H1 (cell line): ENCODE data around the gene FHIT. TPM values are rescaled to one million over a fixed set of nuclear protein-coding genes. Genes with fewer than 3 reads are reported as not detected.

Experiments used
- CTCF ChIA-PET: fragments of 300-600 bp; sonication (Branson Sonifier 250); formaldehyde crosslinking; loops from one replicate; lab custom pipeline; 2021; ENCODE audit not compliant: partially characterized antibody; lab: Charles Lee
- POLR2A ChIA-PET: fragments of 300-600 bp; sonication (Branson Sonifier 250); formaldehyde crosslinking; loops from one replicate; lab custom pipeline; 2021; ENCODE audit warnings: inconsistent platforms; ENCODE audit not compliant: partially characterized antibody; lab: Charles Lee
- DNase-seq, 2 experiments: peaks; one replicate each; pipeline versions ENCODE4 v3.0.0 to v3.0.0-alpha.2; 2010 to 2022; ENCODE audit warnings: low spot score in 2 of 2, low read depth in 1 of 2, mixed read lengths in 1 of 2
- FAIRE-seq: peaks from 2 replicates; lab custom pipeline; 2011; peaks lifted over from hg19 to GRCh38; lab: Jason Lieb, UNC
- H2AFZ ChIP-seq: 2 replicates; pipeline ENCODE4 v1.8.1; 2012; ENCODE audit warnings: low read length, inconsistent platforms
- H2AK5ac ChIP-seq: 2 replicates; pipeline ENCODE4 v1.6.1; 2013; ENCODE audit warnings: low read depth, low read length
- H2BK120ac ChIP-seq: replicated peaks from 2 replicates; pipeline ENCODE3; 2013; ENCODE audit warnings: low read depth, low read length, inconsistent platforms
- H2BK12ac ChIP-seq: 2 replicates; pipeline ENCODE4 v1.6.1; 2013; ENCODE audit warnings: low read depth, low read length
- H2BK15ac ChIP-seq: 2 replicates; pipeline ENCODE4 v1.6.1; 2013; ENCODE audit warnings: low read length
- H2BK20ac ChIP-seq: 2 replicates; pipeline ENCODE4 v1.6.1; 2013; ENCODE audit warnings: low read length
- H2BK5ac ChIP-seq: 2 replicates; pipeline ENCODE4 v1.6.1; 2013; ENCODE audit warnings: low read depth, low read length
- H3K14ac ChIP-seq: 2 replicates; pipeline ENCODE4 v1.6.1; 2013; ENCODE audit warnings: inconsistent platforms; ENCODE audit not compliant: insufficient read length
- H3K18ac ChIP-seq: 2 replicates; pipeline ENCODE4 v1.6.1; 2013; ENCODE audit warnings: low read length; ENCODE audit errors: extremely low read depth
- H3K23ac ChIP-seq: 2 replicates; pipeline ENCODE4 v1.6.1; 2013; ENCODE audit warnings: inconsistent platforms; ENCODE audit not compliant: insufficient read length
- H3K23me2 ChIP-seq: 2 replicates; pipeline ENCODE4 v1.6.1; 2013; ENCODE audit warnings: low read depth, low read length
- H3K27ac ChIP-seq: 2 replicates; pipeline ENCODE4 v1.6.1; 2011; ENCODE audit warnings: low read depth, low read length, inconsistent platforms
- H3K27me3 ChIP-seq, 4 experiments: replicated peaks in 1 of 4; 1 replicate in 1 of 4; 2 replicates in 3 of 4; pipeline versions ENCODE4 v1.6.1 to v1.8.1; 2011 to 2013; ENCODE audit warnings: low read length in 3 of 4, mild to moderate bottlenecking in 3 of 4, inconsistent platforms in 2 of 4, mixed read lengths in 2 of 4, moderate library complexity in 1 of 4; ENCODE audit not compliant: control insufficient read depth in 3 of 4, insufficient read depth in 3 of 4; ENCODE audit errors: extremely low read depth in 1 of 4
- H3K36me3 ChIP-seq, 4 experiments: 2 replicates each; pipeline versions ENCODE4 v1.6.1 to v1.8.1; 2011 to 2013; ENCODE audit warnings: mild to moderate bottlenecking in 4 of 4, low read length in 3 of 4, moderate library complexity in 2 of 4, control low read depth in 1 of 4, inconsistent platforms in 1 of 4; ENCODE audit not compliant: insufficient read depth in 4 of 4, control insufficient read depth in 2 of 4
- H3K4ac ChIP-seq: replicated peaks from 2 replicates; pipeline ENCODE3; 2013; ENCODE audit warnings: low read length, low read depth, mixed read lengths, inconsistent platforms; ENCODE audit not compliant: insufficient read length
- H3K4me1 ChIP-seq, 4 experiments: replicated peaks in 1 of 4; 1 replicate in 1 of 4; 2 replicates in 3 of 4; pipeline versions ENCODE4 v1.6.1 to v1.8.1; 2011 to 2013; ENCODE audit warnings: low read length in 3 of 4, inconsistent platforms in 2 of 4, mixed read lengths in 1 of 4; ENCODE audit not compliant: insufficient read depth in 4 of 4, control insufficient read depth in 3 of 4
- H3K4me2 ChIP-seq, 2 experiments: 2 replicates each; pipeline versions ENCODE4 v1.6.1 to v1.8.1; 2011 to 2013; ENCODE audit warnings: low read depth in 2 of 2, low read length in 2 of 2, control low read depth in 1 of 2, inconsistent platforms in 1 of 2, mild to moderate bottlenecking in 1 of 2; ENCODE audit not compliant: insufficient read depth in 1 of 2
- H3K4me3 ChIP-seq, 4 experiments: fragments of 200-600, 300-600 bp in 1 of 4; sonication (generic), shearing (Covaris generic), sonication (Bioruptor Twin) in 1 of 4; 2 replicates each; pipeline versions ENCODE4 v1.5.1 to v1.8.1; 2011 to 2016; ENCODE audit warnings: low read length in 4 of 4, low read depth in 3 of 4, control low read depth in 2 of 4, inconsistent platforms in 2 of 4, mild to moderate bottlenecking in 2 of 4, mixed read lengths in 1 of 4, moderate library complexity in 1 of 4; ENCODE audit not compliant: insufficient read depth in 2 of 4; ENCODE audit errors: extremely low read depth in 1 of 4
- H3K56ac ChIP-seq: replicated peaks from 2 replicates; pipeline ENCODE3; 2013; ENCODE audit warnings: low read depth, mild to moderate bottlenecking, mixed read lengths, low read length, inconsistent platforms; ENCODE audit not compliant: insufficient read length
- H3K79me1 ChIP-seq: 2 replicates; pipeline ENCODE4 v1.6.1; 2013; ENCODE audit warnings: low read depth, low read length, control low read depth
- H3K79me2 ChIP-seq, 2 experiments: 2 replicates each; pipeline versions ENCODE4 v1.6.1 to v1.8.1; 2012 to 2013; ENCODE audit warnings: low read length in 2 of 2, mild to moderate bottlenecking in 2 of 2, inconsistent platforms in 1 of 2; ENCODE audit not compliant: insufficient read depth in 2 of 2, control insufficient read depth in 1 of 2
- H3K9ac ChIP-seq, 4 experiments: replicated peaks in 1 of 4; 1 replicate in 1 of 4; 2 replicates in 3 of 4; pipeline versions ENCODE4 v1.6.1 to v1.8.1; 2011 to 2013; ENCODE audit warnings: low read depth in 3 of 4, low read length in 3 of 4, control low read depth in 2 of 4, mild to moderate bottlenecking in 2 of 4, moderate library complexity in 2 of 4, inconsistent platforms in 1 of 4; ENCODE audit errors: extremely low read depth in 1 of 4
- H3K9me3 ChIP-seq, 2 experiments: 2 replicates each; pipeline versions ENCODE4 v1.6.1 to v1.8.1; 2012 to 2013; ENCODE audit warnings: mild to moderate bottlenecking in 2 of 2, moderate library complexity in 2 of 2, control low read depth in 1 of 2, inconsistent platforms in 1 of 2, low read depth in 1 of 2, low read length in 1 of 2, mixed read lengths in 1 of 2; ENCODE audit not compliant: insufficient read depth in 2 of 2
- H4K20me1 ChIP-seq, 2 experiments: replicated peaks in 1 of 2; 2 replicates each; pipeline versions ENCODE3 to v1.8.1; 2011 to 2013; ENCODE audit warnings: inconsistent platforms in 2 of 2, low read length in 2 of 2, mild to moderate bottlenecking in 1 of 2; ENCODE audit not compliant: insufficient read depth in 2 of 2, control insufficient read depth in 1 of 2
- H4K5ac ChIP-seq: 2 replicates; pipeline ENCODE4 v1.6.1; 2013; ENCODE audit warnings: low read length, low read depth, mixed read lengths, inconsistent platforms; ENCODE audit not compliant: insufficient read length
- H4K8ac ChIP-seq: 2 replicates; pipeline ENCODE4 v1.8.0; 2013; ENCODE audit warnings: mild to moderate bottlenecking, moderate library complexity, low read length, inconsistent platforms; ENCODE audit not compliant: insufficient read depth; ENCODE audit errors: extremely low read depth
- H4K91ac ChIP-seq: replicated peaks from 2 replicates; pipeline ENCODE3; 2013; ENCODE audit warnings: low read length, mixed read lengths, inconsistent platforms; ENCODE audit not compliant: insufficient read length
- CTBP2 ChIP-seq: IDR thresholded peaks from 2 replicates; pipeline ENCODE4 v1.7.0; 2011; ENCODE audit warnings: borderline replicate concordance, mild to moderate bottlenecking, moderate library complexity, mixed read lengths, low read length; ENCODE audit not compliant: insufficient read depth, insufficient read length
- FOSL1 ChIP-seq: IDR thresholded peaks from 2 replicates; pipeline ENCODE4 v1.6.1; 2011; ENCODE audit warnings: mild to moderate bottlenecking, low read depth, low read length, moderate library complexity; ENCODE audit not compliant: insufficient read depth
- MAX ChIP-seq: IDR thresholded peaks from 2 replicates; pipeline ENCODE4 v1.6.1; 2012; ENCODE audit warnings: inconsistent platforms
- TCF12 ChIP-seq: IDR thresholded peaks from 2 replicates; pipeline ENCODE4 v1.6.1; 2011; ENCODE audit warnings: low read depth, mild to moderate bottlenecking, low read length
- WGBS, 2 experiments: shearing (Covaris generic) in 1 of 2; methylation state at CpG; one replicate each; pipeline versions ENCODE4 v1.1.6 to v1.1.7; 2013 to 2015; ENCODE audit warnings: low lambda C conversion rate in 2 of 2, mixed read lengths in 2 of 2, inconsistent platforms in 1 of 2, low coverage in 1 of 2, missing lambda C conversion rate in 1 of 2; ENCODE audit not compliant: insufficient replicate concordance in 2 of 2, insufficient coverage in 1 of 2, insufficient read length in 1 of 2; ENCODE audit errors: extremely low coverage in 1 of 2, missing lambda C conversion rate in 1 of 2; 5-methylcytosine and 5-hydroxymethylcytosine counted together
- polyA plus RNA-seq, 7 experiments: library from polyadenylated mRNA; depleted of rRNA in 3 of 7; stranded (reverse) in 5 of 7; unstranded in 2 of 7; fragments of >200 nt in 5 of 7; fragments of 200-250 nt in 2 of 7; gene quantifications; 1 replicate in 5 of 7; 2 replicates in 1 of 7; 4 replicates in 1 of 7; pipeline versions ENCODE4 v1.2.1 to v1.2.3, GENCODE V29; 2011 to 2013; ENCODE audit warnings: missing spikeins in 2 of 7, mixed read lengths in 2 of 7
- total RNA-seq: library from RNA; stranded (reverse); fragmentation: NEBNext Ultra II Directional; extraction: Animal tissue kit (Norgen Biotek cat#: 25700); gene quantifications from 2 replicates; pipeline ENCODE4 v1.2.1, GENCODE V29; 2021

The FHIT gene
- total and polyA plus RNA-seq, 2 of the 8 experiments (the other 6 are each of a cell fraction or from before 2014, with no cell fraction given): 1.2 to 3.2 TPM

GRCh38 chr3:59766200-59766872, 1484.9 kb downstream of the FHIT start:
- Histone ChIP-seq H2BK5ac (no peak overlapping the region), H3K9ac (no peak overlapping the region), H3K14ac (no peak overlapping the region), H4K91ac (no peak overlapping the region), H3K36me3 (no peaks in the 10 kb centered on the region), H2AFZ (no peak overlapping the region), H3K18ac (no peak overlapping the region), H3K9me3 (no peaks in the 10 kb centered on the region), H4K8ac (no peak overlapping the region), H3K27ac (no peak overlapping the region), H3K79me1 (no peaks in the 10 kb centered on the region), H4K20me1 (no peaks in the 10 kb centered on the region), H3K79me2 (no peaks in the 10 kb centered on the region), H2BK12ac (no peak overlapping the region), H4K5ac (no peak overlapping the region), H3K4me3 (no peak overlapping the region), H3K4me1 (no peaks in the 10 kb centered on the region), H2AK5ac (no peak overlapping the region), H3K4me2 (no peak overlapping the region), H2BK20ac (no peak overlapping the region), H2BK15ac (no peak overlapping the region), H3K56ac (no peak overlapping the region), H3K23me2 (no peaks in the 10 kb centered on the region), H3K27me3 (no peaks in the 10 kb centered on the region; a peak in 1 of 7 replicates), H3K23ac (no peak overlapping the region), H2BK120ac (no peak overlapping the region), H3K4ac (no peak overlapping the region)
- ChIA-PET CTCF (interaction anchor here (1.5 kb wide), 1 partner anchor 91 kb away, joined by 3 read pairs; no protein-coding TSS in a partner anchor), POLR2A (no interaction called here)
- 95% methylated on average over 6 of the region's 6 CpGs; no CpG with 5 or more reads in 1 of the 2 experiments for WGBS, 2 experiments
- TF ChIP-seq FOSL1: no peak
- no peak for TF ChIP-seq MAX
- no peak for TF ChIP-seq CTBP2
- no peak for TF ChIP-seq TCF12
- no peak for FAIRE-seq
- DNase-seq: no peak
